Peyer's patch (tissue), 4 donors: ENCODE results near the gene PSMD2. TPM values are rescaled to one million over a fixed set of nuclear protein-coding genes. Genes with fewer than 3 reads are reported as not detected.

Experiments used
- DNase-seq, 3 donors: peaks; one replicate each; pipeline ENCODE4 v3.0.0-alpha.2; 2017 to 2019
- H3K27ac ChIP-seq, 4 donors: fragments of 200-600 bp; sonication (generic); one replicate each; pipeline ENCODE4 v1.5.1; 2016 to 2019
- H3K27me3 ChIP-seq, 2 donors: fragments of 200-600 bp; sonication (generic); one replicate each; pipeline ENCODE4 v1.5.1; 2019
- H3K36me3 ChIP-seq, 3 donors: fragments of 200-600 bp; sonication (generic); one replicate each; pipeline ENCODE4 v1.5.1; 2016 to 2019
- H3K4me1 ChIP-seq, 4 donors: fragments of 200-600 bp; sonication (generic); one replicate each; pipeline ENCODE4 v1.5.1; 2016 to 2019
- H3K4me3 ChIP-seq, 4 donors: fragments of 200-600 bp; sonication (generic); 1 replicate in 3 of 4; 2 replicates in 1 of 4; pipeline ENCODE4 v1.5.1; 2016 to 2019; ENCODE audit warnings: mild to moderate bottlenecking in 1 of 4
- H3K9me3 ChIP-seq, 4 donors: fragments of 200-600 bp; sonication (generic); one replicate each; pipeline ENCODE4 v1.5.1; 2016 to 2019; ENCODE audit warnings: mild to moderate bottlenecking in 1 of 4
- CTCF ChIP-seq, 6 experiments: fragments of 450-650 bp in 4 of 6; fragments of 200-600 bp in 2 of 6; sonication (generic) in 1 of 6; IDR thresholded peaks; one replicate each; pipeline ENCODE4 v1.5.1; 2017 to 2019; ENCODE audit warnings: antibody characterized with exemption in 6 of 6, mild to moderate bottlenecking in 3 of 6, moderate library complexity in 1 of 6
- POLR2A ChIP-seq, 2 donors: fragments of 450-650 bp; IDR thresholded peaks; one replicate each; pipeline ENCODE4 v1.5.1; 2017; ENCODE audit warnings: antibody characterized with exemption in 2 of 2, mild to moderate bottlenecking in 2 of 2, moderate library complexity in 2 of 2
- total RNA-seq, 4 donors: library from RNA; depleted of rRNA; stranded (reverse); fragments of >200 nt; gene quantifications; one replicate each; pipeline ENCODE4 v1.1.0, GENCODE V29; 2016

The PSMD2 gene
- total RNA-seq, 4 donors from 2014 or later: 140 to 198 (median 155) TPM

DNA sequence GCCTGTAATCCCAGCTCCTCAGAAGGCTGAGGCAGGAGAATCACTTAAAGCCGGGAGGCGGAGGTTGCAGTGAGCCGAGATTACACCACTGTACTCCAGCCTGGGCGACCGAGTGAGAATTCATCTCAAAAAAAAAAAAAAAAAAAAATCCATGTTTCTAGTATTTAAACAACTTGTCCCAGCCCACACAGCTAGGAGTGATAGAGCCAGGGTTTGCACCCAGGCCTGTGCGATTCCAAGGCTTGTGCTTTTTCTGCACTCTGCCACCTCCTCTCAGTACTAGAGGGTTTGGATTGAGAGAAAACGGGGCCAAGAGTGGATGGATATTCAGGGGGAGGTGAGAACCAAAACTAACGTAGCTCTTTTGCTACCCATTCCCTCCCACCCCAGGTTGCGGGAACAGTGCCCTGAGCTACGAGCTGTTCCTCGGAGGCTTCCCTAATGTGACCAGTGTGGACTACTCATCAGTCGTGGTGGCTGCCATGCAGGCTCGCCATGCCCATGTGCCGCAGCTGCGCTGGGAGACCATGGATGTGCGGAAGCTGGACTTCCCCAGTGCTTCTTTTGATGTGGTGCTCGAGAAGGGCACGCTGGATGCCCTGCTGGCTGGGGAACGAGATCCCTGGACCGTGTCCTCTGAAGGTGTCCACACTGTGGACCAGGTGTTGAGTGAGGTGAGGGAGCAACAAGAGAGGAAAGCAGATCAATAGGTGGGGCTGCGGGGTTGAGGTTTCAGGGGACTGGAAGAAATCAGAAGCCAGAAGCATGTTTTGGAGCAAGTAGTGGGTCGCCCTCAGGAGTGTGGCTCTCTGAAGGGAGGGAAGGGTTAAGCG, 41.7 kb upstream of the PSMD2 start:
- TF ChIP-seq CTCF (IDR thresholded peaks at IDR 0.05) (no peak), POLR2A (IDR thresholded peaks at IDR 0.05) (no peak)
- no peaks in the 10 kb centered on the region for H3K9me3 ChIP-seq
- H3K4me3 ChIP-seq: no peak overlapping the region
- peaks cover 0 to 27% (median 12%) of the 10 kb centered on the region in 4 donors for H3K4me1 ChIP-seq
- H3K27ac ChIP-seq: no peak overlapping the region
- no peaks in the 10 kb centered on the region for H3K36me3 ChIP-seq
- H3K27me3 ChIP-seq: peaks cover 3 to 25% of the 10 kb centered on the region in 2 donors
- no peak for DNase-seq

- peaks cover 0 to 30% (median 14%) of the 10 kb centered on the region in 4 donors for H3K4me1 ChIP-seq
- no peaks in the 10 kb centered on the region for H3K36me3 ChIP-seq
- H3K4me3 ChIP-seq: no peak overlapping the region
- peaks cover 3 to 33% of the 10 kb centered on the region in 2 donors for H3K27me3 ChIP-seq
- no peaks in the 10 kb centered on the region for H3K9me3 ChIP-seq
- no peak overlapping the region for H3K27ac ChIP-seq
- no peak for DNase-seq
- TF ChIP-seq CTCF (IDR thresholded peaks at IDR 0.05) (no peak), POLR2A (IDR thresholded peaks at IDR 0.05) (no peak)
Observed at GRCh38 chr3:184258926-184259325, 40.1 kb upstream of the PSMD2 start.

GRCh38 chr3:184259396-184259877, 39.6 kb upstream of the PSMD2 start:
- no peak overlapping the region for H3K27ac ChIP-seq
- TF ChIP-seq CTCF (IDR thresholded peaks at IDR 0.05) (no peak), POLR2A (IDR thresholded peaks at IDR 0.05) (no peak)
- DNase-seq: no peak
- H3K9me3 ChIP-seq: no peaks in the 10 kb centered on the region
- no peaks in the 10 kb centered on the region for H3K36me3 ChIP-seq
- peaks cover 3 to 36% of the 10 kb centered on the region in 2 donors for H3K27me3 ChIP-seq
- H3K4me1 ChIP-seq: peaks cover 0 to 30% (median 14%) of the 10 kb centered on the region in 4 donors
- H3K4me3 ChIP-seq: peak overlapping the region in 2 of 4 donors; percentile 33 to 57

DNA sequence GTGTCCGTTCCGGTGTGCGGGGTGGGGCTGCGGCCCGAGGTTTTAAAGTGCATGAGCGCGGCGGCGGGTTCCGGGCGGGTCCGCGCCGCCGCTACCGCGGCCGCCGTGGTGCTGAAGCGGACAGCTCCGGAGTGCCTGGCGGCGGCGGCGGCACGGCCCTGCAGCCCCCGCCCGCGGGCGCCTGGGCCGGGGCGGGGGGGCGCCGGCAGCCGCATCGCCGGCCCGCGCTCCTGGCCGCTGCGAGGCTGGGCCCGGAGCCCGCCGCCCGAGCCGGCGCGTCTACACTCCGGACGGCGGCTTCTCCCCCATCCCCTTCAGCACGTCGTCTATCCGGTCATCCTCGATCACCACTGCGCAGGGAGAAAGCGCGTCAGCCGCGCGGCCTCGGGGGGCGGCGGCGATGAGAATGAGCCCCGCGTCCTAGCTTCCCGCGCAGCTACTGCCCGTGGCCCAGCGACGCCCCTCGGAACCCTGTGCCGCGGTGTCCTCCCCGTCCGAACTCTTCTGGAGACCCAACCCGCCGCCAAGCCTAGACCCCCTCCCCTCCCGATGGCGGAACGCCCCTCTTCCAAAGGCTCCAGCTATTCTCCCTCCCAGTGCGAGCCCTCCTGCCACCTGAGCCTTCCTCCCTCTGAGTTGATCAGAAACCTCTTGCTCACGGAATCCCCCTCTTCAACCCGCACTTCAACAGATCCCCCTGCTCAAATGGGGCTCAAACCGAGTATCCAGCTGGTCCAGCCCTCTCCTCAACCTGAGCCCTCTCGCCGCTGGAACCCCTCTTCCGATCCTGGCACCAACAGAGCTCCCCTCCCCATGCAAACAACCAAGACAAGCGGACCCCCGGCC, 38.9 kb upstream of the PSMD2 start:
- no peaks in the 10 kb centered on the region for H3K36me3 ChIP-seq
- no peaks in the 10 kb centered on the region for H3K9me3 ChIP-seq
- peak overlapping the region in 3 of 4 donors; percentile 55 to 59 (median 57) for H3K4me3 ChIP-seq
- peaks cover 0 to 30% (median 14%) of the 10 kb centered on the region in 4 donors for H3K4me1 ChIP-seq
- no peak overlapping the region for H3K27ac ChIP-seq
- peak in 1 of 3 donors; percentile 53 for DNase-seq
- TF ChIP-seq CTCF (IDR thresholded peaks at IDR 0.05) (no peak), POLR2A (IDR thresholded peaks at IDR 0.05) (no peak)
- H3K27me3 ChIP-seq: peaks cover 3 to 36% of the 10 kb centered on the region in 2 donors

DNA sequence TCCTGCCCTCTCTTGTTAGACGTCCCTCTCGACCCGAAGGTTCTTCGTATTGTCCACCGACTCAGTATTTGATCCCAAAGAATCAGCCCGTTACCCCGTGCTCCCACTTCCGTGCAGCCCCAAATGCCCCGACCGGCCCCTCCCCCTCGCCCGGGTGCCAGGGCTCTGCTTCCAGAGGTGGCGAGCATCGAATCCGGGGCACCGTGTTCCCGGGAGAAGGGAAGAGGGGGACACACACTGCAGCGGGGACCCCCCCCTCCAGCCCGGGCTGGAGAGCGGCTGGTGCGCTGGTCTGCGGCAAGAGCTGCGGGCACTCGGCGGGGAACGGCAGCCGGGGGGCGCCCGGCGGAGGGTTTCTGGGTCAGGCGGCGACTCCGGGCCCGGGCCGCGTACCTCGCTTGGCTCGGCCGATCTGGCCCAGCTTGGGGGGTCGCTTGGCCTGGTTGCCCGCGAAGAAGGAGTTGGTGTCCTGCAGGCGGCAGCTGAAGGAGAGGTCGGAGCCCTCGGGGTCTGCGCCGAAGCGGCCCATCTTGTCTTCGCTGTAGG, 38.2 kb upstream of the PSMD2 start:
- Histone ChIP-seq H3K27ac (no peak overlapping the region), H3K9me3 (no peaks in the 10 kb centered on the region), H3K36me3 (no peaks in the 10 kb centered on the region), H3K4me3 (peak overlapping the region; percentile 30 to 59 (median 56)), H3K27me3 (peaks cover 3 to 36% of the 10 kb centered on the region in 2 donors), H3K4me1 (peaks cover 0 to 30% (median 14%) of the 10 kb centered on the region in 4 donors)
- no peak for DNase-seq
- TF ChIP-seq CTCF (IDR thresholded peaks at IDR 0.05) (no peak), POLR2A (IDR thresholded peaks at IDR 0.05) (no peak)
